Stomach (tissue), 4 donors: ENCODE measurements around the gene NOXA1.

Source experiments
- EP300 ChIP-seq: sonication (generic); formaldehyde crosslinking; IDR thresholded peaks from one replicate; pipeline ENCODE4 v1.6.1; 2017; ENCODE audit warnings: antibody characterized with exemption
- POLR2A ChIP-seq, 4 donors: fragments of 450-650 bp; IDR thresholded peaks; one replicate each; pipeline ENCODE4 v1.6.1; 2016; ENCODE audit warnings: antibody characterized with exemption in 4 of 4, control low read depth in 2 of 4, mild to moderate bottlenecking in 1 of 4, moderate library complexity in 1 of 4
- POLR2AphosphoS5 ChIP-seq, 3 donors: sonication (generic); formaldehyde crosslinking; IDR thresholded peaks; one replicate each; pipeline ENCODE4 v1.6.1; 2016; ENCODE audit warnings: antibody characterized with exemption in 3 of 3
- TF ChIP-seq, protein P1 (sequence below), 7 experiments: fragments of 450-650 bp in 4 of 7; fragments of 200-600 bp in 3 of 7; sonication (generic) in 3 of 7; IDR thresholded peaks; one replicate each; pipeline ENCODE4 v1.5.1; 2016 to 2019; ENCODE audit warnings: antibody characterized with exemption in 7 of 7, control low read depth in 2 of 7, mild to moderate bottlenecking in 1 of 7

GRCh38 chr9:137477778-137478612 lies 54.8 kb downstream of the NOXA1 start:
- no peak for TF ChIP-seq EP300
- TF ChIP-seq, protein P1, sequence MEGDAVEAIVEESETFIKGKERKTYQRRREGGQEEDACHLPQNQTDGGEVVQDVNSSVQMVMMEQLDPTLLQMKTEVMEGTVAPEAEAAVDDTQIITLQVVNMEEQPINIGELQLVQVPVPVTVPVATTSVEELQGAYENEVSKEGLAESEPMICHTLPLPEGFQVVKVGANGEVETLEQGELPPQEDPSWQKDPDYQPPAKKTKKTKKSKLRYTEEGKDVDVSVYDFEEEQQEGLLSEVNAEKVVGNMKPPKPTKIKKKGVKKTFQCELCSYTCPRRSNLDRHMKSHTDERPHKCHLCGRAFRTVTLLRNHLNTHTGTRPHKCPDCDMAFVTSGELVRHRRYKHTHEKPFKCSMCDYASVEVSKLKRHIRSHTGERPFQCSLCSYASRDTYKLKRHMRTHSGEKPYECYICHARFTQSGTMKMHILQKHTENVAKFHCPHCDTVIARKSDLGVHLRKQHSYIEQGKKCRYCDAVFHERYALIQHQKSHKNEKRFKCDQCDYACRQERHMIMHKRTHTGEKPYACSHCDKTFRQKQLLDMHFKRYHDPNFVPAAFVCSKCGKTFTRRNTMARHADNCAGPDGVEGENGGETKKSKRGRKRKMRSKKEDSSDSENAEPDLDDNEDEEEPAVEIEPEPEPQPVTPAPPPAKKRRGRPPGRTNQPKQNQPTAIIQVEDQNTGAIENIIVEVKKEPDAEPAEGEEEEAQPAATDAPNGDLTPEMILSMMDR (IDR thresholded peaks at IDR 0.05): no peak
- TF ChIP-seq POLR2AphosphoS5 (IDR thresholded peaks at IDR 0.05): no peak
- TF ChIP-seq POLR2A (IDR thresholded peaks at IDR 0.05): no peak
